ENCODE data around the gene FAM177B. TPM values are rescaled to one million over a fixed set of nuclear protein-coding genes. Genes with fewer than 3 reads are reported as not detected.

Gene FAM177B
- total RNA-seq, 2 experiments from 2014 or later = not detected

DNA sequence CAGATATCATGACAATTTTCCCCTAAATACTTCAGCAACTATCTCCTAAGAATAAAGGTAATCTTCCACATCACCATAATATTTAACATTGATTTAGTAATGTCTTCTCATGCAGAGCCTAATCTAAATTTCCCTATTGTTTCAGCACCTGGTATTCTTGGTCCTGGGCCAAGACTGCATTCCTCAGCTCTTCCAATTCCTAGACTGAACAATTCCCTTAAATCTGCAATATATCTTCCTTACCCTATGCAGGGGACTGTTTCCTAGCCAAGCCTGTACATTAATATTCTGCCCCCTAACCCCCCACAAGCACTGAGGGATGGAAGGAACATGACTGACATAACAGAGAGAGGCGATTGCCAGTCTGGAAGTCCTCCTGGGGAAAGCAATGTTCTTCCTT is 49.1 kb downstream of the FAM177B start:
- no peaks in the 10 kb centered on the region for H3K9me2 ChIP-seq (ENCODE audit: insufficient read depth, low read length)
- H3K36me3 ChIP-seq (ENCODE audit: insufficient read depth, low read length) = no peaks in the 10 kb centered on the region
- BruUV-seq (replicated peaks) = no TSS peak
- no peak overlapping the region for H2AFZ ChIP-seq (ENCODE audit: low read length)
- TF ChIP-seq, protein P1, sequence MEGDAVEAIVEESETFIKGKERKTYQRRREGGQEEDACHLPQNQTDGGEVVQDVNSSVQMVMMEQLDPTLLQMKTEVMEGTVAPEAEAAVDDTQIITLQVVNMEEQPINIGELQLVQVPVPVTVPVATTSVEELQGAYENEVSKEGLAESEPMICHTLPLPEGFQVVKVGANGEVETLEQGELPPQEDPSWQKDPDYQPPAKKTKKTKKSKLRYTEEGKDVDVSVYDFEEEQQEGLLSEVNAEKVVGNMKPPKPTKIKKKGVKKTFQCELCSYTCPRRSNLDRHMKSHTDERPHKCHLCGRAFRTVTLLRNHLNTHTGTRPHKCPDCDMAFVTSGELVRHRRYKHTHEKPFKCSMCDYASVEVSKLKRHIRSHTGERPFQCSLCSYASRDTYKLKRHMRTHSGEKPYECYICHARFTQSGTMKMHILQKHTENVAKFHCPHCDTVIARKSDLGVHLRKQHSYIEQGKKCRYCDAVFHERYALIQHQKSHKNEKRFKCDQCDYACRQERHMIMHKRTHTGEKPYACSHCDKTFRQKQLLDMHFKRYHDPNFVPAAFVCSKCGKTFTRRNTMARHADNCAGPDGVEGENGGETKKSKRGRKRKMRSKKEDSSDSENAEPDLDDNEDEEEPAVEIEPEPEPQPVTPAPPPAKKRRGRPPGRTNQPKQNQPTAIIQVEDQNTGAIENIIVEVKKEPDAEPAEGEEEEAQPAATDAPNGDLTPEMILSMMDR (conservative IDR thresholded peaks at IDR 0.05; ENCODE audit: low read length) = no peak
- TF ChIP-seq EZH2phosphoT487 (IDR thresholded peaks at IDR 0.05; ENCODE audit: borderline replicate concordance, low read depth, low read length) = no peak
- no peaks in the 10 kb centered on the region for H3K9me3 ChIP-seq (ENCODE audit: low read length)
- POLR2A ChIA-PET = no interaction called here
- H3K4me1 ChIP-seq (ENCODE audit: insufficient read depth, low read length, poor library complexity, severe bottlenecking) = no peaks in the 10 kb centered on the region
- no peaks in the 10 kb centered on the region for H3K79me2 ChIP-seq (ENCODE audit: insufficient read depth, low read depth, low read length)
- H3K4me2 ChIP-seq (ENCODE audit: low read length) = no peak overlapping the region
- no peak overlapping the region for H3K27ac ChIP-seq (ENCODE audit: low read depth, low read length, poor library complexity, severe bottlenecking)
- intact Hi-C loops (cut with micrococcal nuclease; ENCODE audit: unreplicated experiment) = no loop called here
- H4K20me1 ChIP-seq (ENCODE audit: insufficient read depth, low read length) = no peaks in the 10 kb centered on the region
- no peak for DNase-seq (ENCODE audit: low spot score)
- CTCF ChIA-PET (ENCODE audit: unreplicated experiment) = no interaction called here
- H3K4me3 ChIP-seq (ENCODE audit: low read depth, low read length, poor library complexity, severe bottlenecking) = no peak overlapping the region

DNA sequence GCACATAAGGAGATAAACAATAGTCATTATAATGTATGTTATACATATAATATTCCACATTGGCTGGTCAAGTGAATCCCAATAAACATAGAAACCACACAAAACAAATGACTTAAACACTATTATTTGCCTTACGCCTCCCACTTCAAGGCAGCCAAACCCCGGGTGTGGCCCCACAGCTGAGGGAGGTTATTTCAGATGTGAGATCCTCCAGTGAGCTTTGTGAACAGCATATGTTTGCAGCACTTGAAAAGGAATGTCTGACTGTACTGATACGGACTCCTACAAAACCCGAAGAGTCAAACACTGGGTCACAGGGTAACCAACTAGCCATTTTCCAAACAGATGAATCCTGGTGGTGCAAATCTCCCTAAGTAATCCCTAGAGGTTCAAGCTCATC is 50.7 kb downstream of the FAM177B start:
- ChIA-PET POLR2A (no interaction called here), CTCF (ENCODE audit: unreplicated experiment) (no interaction called here)
- TF ChIP-seq, protein P1 (conservative IDR thresholded peaks at IDR 0.05; ENCODE audit: low read length) = no peak
- TF ChIP-seq EZH2phosphoT487 (IDR thresholded peaks at IDR 0.05; ENCODE audit: borderline replicate concordance, low read depth, low read length) = no peak
- no peaks in the 10 kb centered on the region for H3K9me3 ChIP-seq (ENCODE audit: low read length)
- H2AFZ ChIP-seq (ENCODE audit: low read length) = no peak overlapping the region
- BruUV-seq (replicated peaks) = no TSS peak
- H4K20me1 ChIP-seq (ENCODE audit: insufficient read depth, low read length) = no peaks in the 10 kb centered on the region
- H3K79me2 ChIP-seq (ENCODE audit: insufficient read depth, low read depth, low read length) = no peaks in the 10 kb centered on the region
- no peaks in the 10 kb centered on the region for H3K36me3 ChIP-seq (ENCODE audit: insufficient read depth, low read length)
- H3K4me3 ChIP-seq (ENCODE audit: low read depth, low read length, poor library complexity, severe bottlenecking) = no peak overlapping the region
- DNase-seq (ENCODE audit: low spot score) = no peak
- H3K4me1 ChIP-seq (ENCODE audit: insufficient read depth, low read length, poor library complexity, severe bottlenecking) = no peaks in the 10 kb centered on the region
- intact Hi-C loops (cut with micrococcal nuclease; ENCODE audit: unreplicated experiment) = no loop called here
- no peaks in the 10 kb centered on the region for H3K9me2 ChIP-seq (ENCODE audit: insufficient read depth, low read length)
- H3K27ac ChIP-seq (ENCODE audit: low read depth, low read length, poor library complexity, severe bottlenecking) = no peak overlapping the region
- no peak overlapping the region for H3K4me2 ChIP-seq (ENCODE audit: low read length)

GRCh38 chr1:222788402-222789156 is 51.6 kb downstream of the FAM177B start:
- Histone ChIP-seq H3K79me2 (ENCODE audit: insufficient read depth, low read depth, low read length) (no peaks in the 10 kb centered on the region), H3K9me2 (ENCODE audit: insufficient read depth, low read length) (no peaks in the 10 kb centered on the region), H3K4me2 (ENCODE audit: low read length) (no peak overlapping the region), H3K4me3 (ENCODE audit: low read depth, low read length, poor library complexity, severe bottlenecking) (no peak overlapping the region), H3K27ac (ENCODE audit: low read depth, low read length, poor library complexity, severe bottlenecking) (no peak overlapping the region), H3K4me1 (ENCODE audit: insufficient read depth, low read length, poor library complexity, severe bottlenecking) (no peaks in the 10 kb centered on the region), H3K36me3 (ENCODE audit: insufficient read depth, low read length) (no peaks in the 10 kb centered on the region), H4K20me1 (ENCODE audit: insufficient read depth, low read length) (no peaks in the 10 kb centered on the region), H3K9me3 (ENCODE audit: low read length) (no peaks in the 10 kb centered on the region), H2AFZ (ENCODE audit: low read length) (no peak overlapping the region)
- ChIA-PET CTCF (ENCODE audit: unreplicated experiment) (no interaction called here), POLR2A (no interaction called here)
- intact Hi-C loops (cut with micrococcal nuclease; ENCODE audit: unreplicated experiment) = no loop called here
- TF ChIP-seq, protein P1 (conservative IDR thresholded peaks at IDR 0.05; ENCODE audit: low read length) = no peak
- TF ChIP-seq EZH2phosphoT487 (IDR thresholded peaks at IDR 0.05; ENCODE audit: borderline replicate concordance, low read depth, low read length) = no peak
- BruUV-seq (replicated peaks) = no TSS peak
- DNase-seq (ENCODE audit: low spot score) = no peak

Data from OCI-LY7 (cell line).